Mucosa of stomach (tissue), 1 donor: ENCODE results near the gene PLS1.
"Not testable (repeated sequence)": the region's sequence is repeated elsewhere in the genome, so short reads cannot be mapped to it uniquely, and the experiment has no call there.

Source experiments
- H3K27me3 ChIP-seq: one replicate; pipeline ENCODE4 v1.7.0; 2013; ENCODE audit warnings: mild to moderate bottlenecking, low read length; ENCODE audit not compliant: control insufficient read depth, insufficient read depth
- H3K36me3 ChIP-seq: one replicate; pipeline ENCODE4 v1.7.0; 2013; ENCODE audit warnings: low read length; ENCODE audit not compliant: control insufficient read depth, insufficient read depth
- H3K4me1 ChIP-seq: one replicate; pipeline ENCODE4 v1.7.0; 2013; ENCODE audit warnings: mild to moderate bottlenecking, low read length; ENCODE audit not compliant: control insufficient read depth, insufficient read depth
- H3K4me3 ChIP-seq: one replicate; pipeline ENCODE4 v1.7.0; 2013; ENCODE audit warnings: low read length
- H3K9ac ChIP-seq: one replicate; pipeline ENCODE4 v1.7.0; 2013; ENCODE audit warnings: mild to moderate bottlenecking, low read length, moderate library complexity
- H3K9me3 ChIP-seq: one replicate; pipeline ENCODE4 v1.7.0; 2013; ENCODE audit warnings: mild to moderate bottlenecking, low read length, moderate library complexity; ENCODE audit not compliant: control insufficient read depth
- donor health status: Pancreatic carcinoma.

The PLS1 gene, protein sequence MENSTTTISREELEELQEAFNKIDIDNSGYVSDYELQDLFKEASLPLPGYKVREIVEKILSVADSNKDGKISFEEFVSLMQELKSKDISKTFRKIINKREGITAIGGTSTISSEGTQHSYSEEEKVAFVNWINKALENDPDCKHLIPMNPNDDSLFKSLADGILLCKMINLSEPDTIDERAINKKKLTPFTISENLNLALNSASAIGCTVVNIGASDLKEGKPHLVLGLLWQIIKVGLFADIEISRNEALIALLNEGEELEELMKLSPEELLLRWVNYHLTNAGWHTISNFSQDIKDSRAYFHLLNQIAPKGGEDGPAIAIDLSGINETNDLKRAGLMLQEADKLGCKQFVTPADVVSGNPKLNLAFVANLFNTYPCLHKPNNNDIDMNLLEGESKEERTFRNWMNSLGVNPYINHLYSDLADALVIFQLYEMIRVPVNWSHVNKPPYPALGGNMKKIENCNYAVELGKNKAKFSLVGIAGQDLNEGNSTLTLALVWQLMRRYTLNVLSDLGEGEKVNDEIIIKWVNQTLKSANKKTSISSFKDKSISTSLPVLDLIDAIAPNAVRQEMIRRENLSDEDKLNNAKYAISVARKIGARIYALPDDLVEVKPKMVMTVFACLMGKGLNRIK

GRCh38 chr3:142595951-142596725 is at the start of gene PLS1:
Gene PLS1 (plus strand): TSS chr3:142596393. CDS start chr3:142664238, 67,845 bp downstream.
- Histone ChIP-seq H3K9me3 (no peaks in the 10 kb centered on the region), H3K9ac (peak within 1 kb of the TSS; percentile 65), H3K4me1 (peaks cover 5% of the 10 kb centered on the region), H3K4me3 (peak within 1 kb of the TSS; percentile 90), H3K27me3 (no peaks in the 10 kb centered on the region), H3K36me3 (no peaks in the 10 kb centered on the region)

DNA sequence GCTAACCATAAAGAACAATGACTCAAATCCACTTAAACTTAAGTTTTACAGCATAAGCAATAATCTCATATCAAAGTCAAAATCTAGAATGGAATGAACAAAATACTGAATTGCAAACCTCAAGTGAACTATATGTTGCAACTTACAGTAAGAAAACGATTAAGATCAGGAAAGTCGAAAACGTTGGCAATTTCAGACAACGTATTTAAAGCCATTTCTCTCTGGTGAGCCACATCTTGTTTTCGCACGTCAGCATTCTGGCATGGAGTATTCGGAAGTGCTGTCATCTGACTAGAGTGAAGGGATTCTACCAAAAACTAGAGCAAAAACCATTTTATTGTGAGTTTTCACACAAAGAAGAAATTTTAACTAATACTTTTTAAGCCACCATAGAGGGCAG is 46.2 kb upstream of the PLS1 start:
- Histone ChIP-seq H3K9me3 (no peaks in the 10 kb centered on the region), H3K4me1 (no peaks in the 10 kb centered on the region), H3K9ac (no peak overlapping the region), H3K4me3 (no peak overlapping the region), H3K27me3 (no peaks in the 10 kb centered on the region), H3K36me3 (no peaks in the 10 kb centered on the region)

DNA sequence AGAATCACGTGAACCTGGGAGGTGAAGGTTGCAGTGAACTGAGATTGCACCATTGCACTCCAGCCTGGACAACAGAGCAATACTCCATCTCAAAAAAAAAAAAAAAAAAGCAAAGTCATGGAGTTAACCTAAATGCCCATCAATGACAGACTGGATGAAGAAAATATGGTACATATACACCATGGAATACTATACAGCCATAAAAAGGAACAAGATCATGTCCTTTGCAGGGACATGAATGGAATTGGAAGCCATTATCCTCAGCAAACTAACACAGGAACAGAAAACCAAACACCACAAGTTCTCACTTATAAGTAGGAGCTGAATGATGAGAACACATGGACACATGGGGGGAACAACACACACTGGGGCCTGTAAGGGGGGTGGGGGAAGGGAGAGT is 43.6 kb upstream of the PLS1 start:
- not testable (repeated sequence) for H3K36me3 ChIP-seq, H3K9me3 ChIP-seq, H3K4me3 ChIP-seq, H3K9ac ChIP-seq, H3K27me3 ChIP-seq, H3K4me1 ChIP-seq

DNA sequence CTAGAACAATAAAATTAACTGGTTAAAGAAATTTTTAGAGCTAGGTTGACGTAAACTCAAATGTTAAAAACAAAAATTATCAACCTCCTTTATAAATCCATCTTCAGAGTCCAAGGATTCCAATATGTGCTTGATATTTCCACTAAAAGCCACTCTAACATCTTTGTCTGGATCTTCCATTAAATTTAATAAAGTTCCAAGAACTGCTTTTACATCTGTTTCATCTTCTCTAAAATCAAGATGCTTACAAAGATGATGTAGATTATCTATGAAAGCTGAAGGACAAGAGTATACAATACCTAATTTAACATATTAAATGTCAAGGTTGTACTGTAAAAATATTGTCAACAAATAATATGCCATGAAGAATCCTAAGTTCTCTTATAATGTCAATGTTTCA is 42.5 kb upstream of the PLS1 start:
- H3K36me3 ChIP-seq, result no peaks in the 10 kb centered on the region

DNA sequence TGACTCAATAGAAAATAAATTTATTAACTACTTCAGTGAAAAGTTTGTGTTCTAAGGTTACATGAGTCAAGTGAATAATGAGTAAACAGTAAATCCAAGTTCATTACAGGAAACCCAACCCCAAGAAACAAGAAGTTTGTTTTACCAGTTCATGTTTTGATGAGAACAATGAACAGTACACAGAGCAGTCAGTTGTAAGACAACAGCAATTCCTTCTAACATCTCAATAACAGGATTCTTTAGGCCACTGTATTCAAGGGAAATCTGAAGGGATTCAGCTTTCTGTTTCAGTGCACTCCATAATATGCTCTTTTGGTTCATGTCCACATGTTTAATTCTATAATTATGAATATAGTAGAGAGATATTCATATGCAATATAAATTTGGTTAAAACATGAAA is 36.1 kb upstream of the PLS1 start:
- no peak overlapping the region for H3K4me3 ChIP-seq
- H3K9ac ChIP-seq, result no peak overlapping the region
- H3K27me3 ChIP-seq, result no peaks in the 10 kb centered on the region
- H3K4me1 ChIP-seq, result no peaks in the 10 kb centered on the region
- H3K36me3 ChIP-seq, result no peaks in the 10 kb centered on the region
- no peaks in the 10 kb centered on the region for H3K9me3 ChIP-seq

More for the DNA sequence above, 42.5 kb upstream of the PLS1 start:
- H3K4me1 ChIP-seq, result no peaks in the 10 kb centered on the region
- no peaks in the 10 kb centered on the region for H3K27me3 ChIP-seq
- no peaks in the 10 kb centered on the region for H3K9me3 ChIP-seq
- H3K9ac ChIP-seq, result no peak overlapping the region
- no peak overlapping the region for H3K4me3 ChIP-seq

DNA sequence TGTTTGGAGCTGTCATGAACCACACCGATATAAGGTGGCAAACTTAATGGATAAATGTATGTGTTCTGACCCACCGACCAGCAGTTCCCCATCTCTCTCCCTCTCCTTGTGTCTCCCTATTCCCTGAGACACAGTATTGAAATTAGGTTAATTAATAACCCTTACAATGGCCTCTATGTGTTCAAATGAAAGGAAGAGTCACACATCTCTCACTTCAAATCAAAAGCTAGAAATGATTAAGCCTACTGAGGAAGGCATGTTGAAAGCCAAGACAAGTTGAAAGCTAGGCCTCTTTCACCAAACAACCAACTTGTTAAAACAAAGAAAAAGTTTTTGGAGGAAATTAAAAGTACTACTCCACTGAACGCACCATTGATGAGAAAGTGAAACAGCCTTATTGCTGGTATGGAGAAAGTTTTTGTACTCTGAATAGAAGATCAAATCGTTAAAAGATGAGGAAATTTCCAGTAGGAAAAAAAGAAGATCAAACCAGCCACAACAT is 32.6 kb upstream of the PLS1 start:
- H3K4me1 ChIP-seq, result no peaks in the 10 kb centered on the region

GRCh38 chr3:142566096-142566495 is 30.1 kb upstream of the PLS1 start:
- no peaks in the 10 kb centered on the region for H3K36me3 ChIP-seq
- no peak overlapping the region for H3K4me3 ChIP-seq

More for the DNA sequence above, 32.6 kb upstream of the PLS1 start:
- Histone ChIP-seq H3K27me3 (no peaks in the 10 kb centered on the region), H3K36me3 (no peaks in the 10 kb centered on the region), H3K9me3 (no peaks in the 10 kb centered on the region), H3K4me3 (no peak overlapping the region), H3K9ac (no peak overlapping the region)

GRCh38 chr3:142568393-142569017 is 27.7 kb upstream of the PLS1 start:
- Histone ChIP-seq H3K4me3 (no peak overlapping the region), H3K9me3 (no peaks in the 10 kb centered on the region), H3K4me1 (no peaks in the 10 kb centered on the region), H3K27me3 (no peaks in the 10 kb centered on the region), H3K36me3 (no peaks in the 10 kb centered on the region), H3K9ac (no peak overlapping the region)

More at GRCh38 chr3:142566096-142566495, 30.1 kb upstream of the PLS1 start:
- Histone ChIP-seq H3K9me3 (no peaks in the 10 kb centered on the region), H3K4me1 (no peaks in the 10 kb centered on the region), H3K27me3 (no peaks in the 10 kb centered on the region), H3K9ac (no peak overlapping the region)

- H3K9me3 ChIP-seq, H3K36me3 ChIP-seq, H3K4me3 ChIP-seq, H3K9ac ChIP-seq, H3K27me3 ChIP-seq, H3K4me1 ChIP-seq: not testable (repeated sequence)
Observed at GRCh38 chr3:142569422-142569821, 26.8 kb upstream of the PLS1 start.

DNA sequence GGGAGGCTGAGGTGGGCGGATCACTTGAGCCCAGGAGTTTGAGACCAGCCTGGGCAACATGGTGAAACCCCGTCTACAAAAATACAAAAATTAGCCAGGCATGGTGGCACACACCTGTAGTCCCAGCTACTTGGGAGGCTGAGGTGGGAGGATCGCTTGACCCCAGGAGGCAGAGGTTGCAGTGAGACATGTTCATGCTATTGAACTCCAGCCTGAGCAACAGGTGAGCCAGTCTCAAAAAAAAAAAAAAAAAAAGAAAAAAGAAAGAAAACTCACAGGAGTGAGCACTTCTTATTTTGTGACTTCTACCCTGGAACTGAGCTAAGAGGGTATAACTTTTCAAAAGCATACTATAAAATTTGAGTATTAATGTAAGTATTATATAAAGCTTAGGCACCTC is 22.0 kb upstream of the PLS1 start:
- H3K36me3 ChIP-seq, H3K4me1 ChIP-seq, H3K9me3 ChIP-seq, H3K27me3 ChIP-seq, H3K4me3 ChIP-seq, H3K9ac ChIP-seq: not testable (repeated sequence)

DNA sequence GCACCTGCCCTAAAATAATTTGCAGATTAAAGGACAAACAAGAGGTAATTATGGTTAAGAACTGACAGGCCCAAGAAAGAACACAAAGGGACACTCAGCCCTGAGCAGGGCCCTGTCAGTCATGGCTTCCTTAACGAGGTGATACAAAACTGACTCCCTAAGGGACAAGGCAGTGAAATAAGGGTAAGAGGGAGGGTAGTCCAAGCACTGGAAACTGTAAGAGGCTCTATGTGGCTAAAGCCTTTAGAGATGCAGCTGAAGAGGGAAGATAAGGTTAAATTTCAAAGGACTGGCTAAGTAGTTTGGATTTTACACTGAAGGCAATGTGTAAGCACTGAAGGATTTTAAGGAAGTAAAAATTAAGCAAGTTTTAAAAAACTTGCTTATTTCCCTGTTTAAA is 21.5 kb upstream of the PLS1 start:
- H3K4me3 ChIP-seq, result no peak overlapping the region
- H3K4me1 ChIP-seq, result no peaks in the 10 kb centered on the region
- H3K27me3 ChIP-seq, result no peaks in the 10 kb centered on the region
- H3K36me3 ChIP-seq, result no peaks in the 10 kb centered on the region
- no peaks in the 10 kb centered on the region for H3K9me3 ChIP-seq
- no peak overlapping the region for H3K9ac ChIP-seq
